MCF 10A (cell line): ENCODE data around the gene KHK. TPM values are rescaled to one million over a fixed set of nuclear protein-coding genes. Genes with fewer than 3 reads are reported as not detected.
"Not testable (repeated sequence)": the region's sequence is repeated elsewhere in the genome, so short reads cannot be mapped to it uniquely, and the experiment has no call there.

Source experiments
- BruUV-seq: library from RNA; stranded (reverse); fragments of 400-500 nt; replicated peaks from 2 replicates; lab custom pipeline; 2021; lab: Mats Ljungman, UMichigan
- CTCF ChIA-PET: fragments of 300-600 bp; sonication (Branson Sonifier 250); formaldehyde crosslinking; extraction: SDS; loops from one replicate; lab custom pipeline; 2021; ENCODE audit warnings: antibody characterized with exemption, inconsistent platforms; lab: Yijun Ruan, JAX
- POLR2A ChIA-PET: fragments of 300-600, 350-650 bp; sonication (Branson Sonifier 250); formaldehyde crosslinking; extraction: SDS; loops from one replicate; lab custom pipeline; 2020; ENCODE audit warnings: antibody characterized with exemption, inconsistent platforms; lab: Yijun Ruan, JAX
- DNase-seq: peaks from one replicate; pipeline ENCODE4 v3.0.0-alpha.2; 2018; ENCODE audit not compliant: unreplicated experiment
- H3K27ac Mint-ChIP-seq: one replicate; pipeline ENCODE4 v1.8.0; 2022; ENCODE audit warnings: mild to moderate bottlenecking, low read depth, mixed read lengths; ENCODE audit not compliant: unreplicated experiment
- H3K27me3 Mint-ChIP-seq: one replicate; pipeline ENCODE4 v1.8.0; 2022; ENCODE audit warnings: mixed read lengths; ENCODE audit not compliant: insufficient read depth, unreplicated experiment
- H3K36me3 Mint-ChIP-seq: one replicate; pipeline ENCODE4 v1.8.0; 2022; ENCODE audit warnings: mild to moderate bottlenecking, moderate library complexity, mixed read lengths; ENCODE audit not compliant: insufficient read depth, unreplicated experiment
- H3K4me1 Mint-ChIP-seq: one replicate; pipeline ENCODE4 v1.8.0; 2022; ENCODE audit warnings: mixed read lengths; ENCODE audit not compliant: insufficient read depth, unreplicated experiment
- H3K4me3 Mint-ChIP-seq: one replicate; pipeline ENCODE4 v1.8.0; 2022; ENCODE audit warnings: mild to moderate bottlenecking, moderate library complexity, mixed read lengths; ENCODE audit not compliant: unreplicated experiment
- H3K9me3 Mint-ChIP-seq: one replicate; pipeline ENCODE4 v1.8.0; 2022; ENCODE audit warnings: mixed read lengths; ENCODE audit not compliant: unreplicated experiment
- CTCF ChIP-seq: fragments of 200-600 bp; IDR thresholded peaks from one replicate; pipeline ENCODE4 v1.8.0; 2022; ENCODE audit warnings: antibody characterized with exemption, mild to moderate bottlenecking; ENCODE audit not compliant: unreplicated experiment
- intact Hi-C: fragments of 100-400 bp; cut with micrococcal nuclease; formaldehyde crosslinking; loops from 2 replicates; pipeline ENCODE4 v1.14.1; 2022
- total RNA-seq: library from RNA; stranded (reverse); gene quantifications from 2 replicates; pipeline ENCODE4 v1.2.3, GENCODE V29; 2022

The KHK gene
- total RNA-seq, 1 experiment from 2014 or later: 2.6 TPM

GRCh38 chr2:27073782-27074181, 12.8 kb upstream of the KHK start:
- ChIA-PET CTCF (interaction anchor here (0.6 to 2.9 kb wide), 4 partner anchors 8 to 225 kb away, joined by 3 to 10 read pairs (median 5); no protein-coding TSS in a partner anchor), POLR2A (interaction anchor here (1.1 to 15.2 kb wide), 4 partner anchors 11 to 60 kb away, joined by 3 to 175 read pairs (median 6); partner anchors contain the start of genes AGBL5 and PREB)
- TF ChIP-seq CTCF: no peak
- peaks cover 17% of the 10 kb centered on the region for H3K4me1 Mint-ChIP-seq
- H3K36me3 Mint-ChIP-seq: peaks cover 12% of the 10 kb centered on the region
- no peak for DNase-seq
- no TSS peak for BruUV-seq
- H3K9me3 Mint-ChIP-seq: no peaks in the 10 kb centered on the region
- no peak overlapping the region for H3K27ac Mint-ChIP-seq
- intact Hi-C loops: no loop called here
- H3K4me3 Mint-ChIP-seq: no peak overlapping the region
- H3K27me3 Mint-ChIP-seq: peaks cover 28% of the 10 kb centered on the region

DNA sequence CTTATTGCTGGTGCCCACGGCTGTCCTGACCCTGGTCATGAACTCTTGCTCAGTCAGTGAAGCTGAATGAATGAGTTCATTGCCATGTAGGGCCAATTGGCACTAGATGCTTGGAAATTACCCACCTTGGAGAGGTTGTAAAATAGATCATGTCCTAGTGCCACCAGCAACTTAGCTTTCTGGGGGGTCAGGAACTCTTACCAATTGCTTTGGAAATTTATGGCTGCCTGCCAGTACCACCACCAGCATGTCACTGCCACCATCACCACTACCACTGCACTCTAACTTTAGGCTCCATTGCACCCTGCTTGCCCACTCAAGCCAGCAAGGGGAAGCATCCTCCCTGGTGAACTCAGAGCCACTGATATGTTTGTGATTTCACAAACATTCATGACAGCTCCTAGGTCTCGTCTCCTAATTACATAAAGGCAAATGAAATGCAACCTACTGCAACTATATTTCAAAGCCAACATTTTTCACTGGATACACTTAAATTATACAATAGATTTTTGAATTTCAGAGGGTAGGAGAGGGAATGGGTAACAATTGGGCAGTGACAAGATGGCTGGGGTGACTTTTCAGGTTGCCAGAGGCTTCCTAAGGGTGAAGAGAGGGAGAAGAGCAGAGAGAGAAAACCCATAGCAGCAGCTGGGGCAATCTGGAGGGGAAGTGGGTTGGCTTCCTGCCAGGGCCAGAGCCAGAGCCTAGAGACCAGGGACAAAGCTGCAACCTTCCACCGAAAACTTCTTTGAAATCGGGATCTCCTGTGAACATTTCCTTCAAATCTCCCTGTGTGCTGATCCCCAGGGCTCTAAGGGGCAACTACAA, 11.6 kb upstream of the KHK start:
- no peaks in the 10 kb centered on the region for H3K9me3 Mint-ChIP-seq
- peaks cover 7% of the 10 kb centered on the region for H3K4me1 Mint-ChIP-seq
- intact Hi-C loops: no loop called here
- TF ChIP-seq CTCF: no peak
- BruUV-seq: no TSS peak
- H3K27me3 Mint-ChIP-seq: peaks cover 28% of the 10 kb centered on the region
- no peak overlapping the region for H3K27ac Mint-ChIP-seq
- CTCF ChIA-PET: interaction anchor here (0.6 to 2.9 kb wide), 3 partner anchors 10 to 113 kb away, joined by 3 to 10 read pairs (median 4); no protein-coding TSS in a partner anchor
- H3K4me3 Mint-ChIP-seq: no peak overlapping the region
- POLR2A ChIA-PET: interaction anchor here (0.7 to 15.2 kb wide), 5 partner anchors 10 to 219 kb away, joined by 3 to 175 read pairs (median 3); partner anchors contain the start of genes AGBL5 and KHK
- H3K36me3 Mint-ChIP-seq: peaks cover under 1% of the 10 kb centered on the region
- DNase-seq: no peak

- CTCF ChIA-PET, BruUV-seq, H3K4me3 Mint-ChIP-seq, H3K27ac Mint-ChIP-seq, H3K9me3 Mint-ChIP-seq, DNase-seq, H3K4me1 Mint-ChIP-seq, H3K36me3 Mint-ChIP-seq, intact Hi-C loops: not testable (repeated sequence)
- peaks cover 28% of the 10 kb centered on the region for H3K27me3 Mint-ChIP-seq
- POLR2A ChIA-PET: interaction anchor here (1.0 kb wide), 1 partner anchor 218 kb away, joined by 3 read pairs; no protein-coding TSS in a partner anchor
Measured at GRCh38 chr2:27075566-27075871, 11.1 kb upstream of the KHK start.

DNA sequence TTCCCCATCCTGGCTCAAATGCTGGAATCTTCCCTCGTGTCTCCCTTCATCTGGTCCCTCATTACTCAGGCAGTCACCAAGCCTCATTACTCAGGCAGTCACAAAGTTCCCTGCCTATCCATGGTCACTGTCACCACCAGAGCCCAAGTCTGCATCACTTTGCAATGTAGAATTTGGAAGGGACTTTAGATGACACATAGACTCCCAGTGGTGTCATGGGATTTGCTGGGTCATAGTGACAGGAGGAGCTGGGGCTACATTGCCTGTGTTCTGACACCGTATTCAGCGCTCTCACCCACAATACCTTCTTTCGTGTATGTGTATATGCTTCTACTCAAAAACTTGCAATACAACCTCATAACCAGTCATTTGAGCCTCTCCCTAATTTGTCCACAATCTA, 10.2 kb upstream of the KHK start:
- CTCF ChIA-PET: interaction anchor here (0.6 to 1.7 kb wide), 3 partner anchors 59 to 294 kb away, joined by 3 read pairs; partner anchors contain the start of genes EIF2B4 and SNX17
- H3K4me1 Mint-ChIP-seq: peaks cover 15% of the 10 kb centered on the region
- H3K27ac Mint-ChIP-seq: no peak overlapping the region
- intact Hi-C loops: no loop called here
- no TSS peak for BruUV-seq
- no peaks in the 10 kb centered on the region for H3K9me3 Mint-ChIP-seq
- H3K36me3 Mint-ChIP-seq: no peaks in the 10 kb centered on the region
- H3K27me3 Mint-ChIP-seq: peaks cover 28% of the 10 kb centered on the region
- DNase-seq: no peak
- TF ChIP-seq CTCF: no peak
- POLR2A ChIA-PET: interaction anchor here (0.9 to 1.2 kb wide), 2 partner anchors 23 to 26 kb away, joined by 3 to 4 read pairs; no protein-coding TSS in a partner anchor
- H3K4me3 Mint-ChIP-seq: no peak overlapping the region
